HepG2 (cell line): ENCODE measurements around the gene PRRT1. TPM values are rescaled to one million over a fixed set of nuclear protein-coding genes. Genes with fewer than 3 reads are reported as not detected.
A peak's percentile ranks its signal among the peaks of the same experiment; 100 is the strongest.

Experiments used
- ATAC-seq: fragments of 200-7000 bp; cut with Tn5 transposase; 3 replicates; pipeline ENCODE4 v1.9.1; 2020; ENCODE audit warnings: mild to moderate bottlenecking, moderate library complexity
- BruUV-seq: library from RNA; stranded (reverse); fragments of 400-500 nt; replicated peaks from 2 replicates; lab custom pipeline; 2021; lab: Mats Ljungman, UMichigan
- CTCF ChIA-PET: fragments of 300-600 bp; formaldehyde crosslinking; extraction: SDS; loops from one replicate; lab custom pipeline; 2021; ENCODE audit warnings: low total read pairs, inconsistent platforms, low intra/inter-chr PET ratio; lab: Yijun Ruan, JAX
- POLR2A ChIA-PET: fragments of 350-600 bp; sonication (Branson Sonifier 250); formaldehyde crosslinking; loops from one replicate; lab custom pipeline; 2020; ENCODE audit warnings: antibody characterized with exemption, inconsistent platforms; lab: Yijun Ruan, JAX
- DNase-seq: peaks from one replicate; pipeline ENCODE4 v3.0.0-alpha.2; 2015; ENCODE audit warnings: low spot score
- FAIRE-seq: peaks from 3 replicates; lab custom pipeline; 2011; peaks lifted over from hg19 to GRCh38; lab: Jason Lieb, UNC
- H2AFZ ChIP-seq: one replicate; pipeline ENCODE4 v1.6.1; 2011; ENCODE audit warnings: low read length, inconsistent platforms
- H3K27ac ChIP-seq: fragments of 300-600 bp; 3 replicates; pipeline ENCODE4 v1.8.0; 2011; ENCODE audit warnings: mixed run types, mild to moderate bottlenecking, mixed read lengths, low read length, inconsistent platforms; ENCODE audit not compliant: insufficient read depth; ENCODE audit errors: extremely low read length
- H3K27me3 ChIP-seq, 2 experiments: fragments of 200-600 bp in 1 of 2; 2 replicates in 1 of 2; 3 replicates in 1 of 2; pipeline versions ENCODE4 v1.6.0 to v1.8.0; 2011; ENCODE audit warnings: low read length in 2 of 2, mild to moderate bottlenecking in 2 of 2, moderate library complexity in 2 of 2, inconsistent platforms in 1 of 2; ENCODE audit not compliant: insufficient read depth in 2 of 2, control insufficient read depth in 1 of 2
- H3K36me3 ChIP-seq, 2 experiments: fragments of 200-600 bp in 1 of 2; replicated peaks in 1 of 2; 2 replicates in 1 of 2; 3 replicates in 1 of 2; pipeline versions ENCODE4 v1.5.1 to v1.8.0; 2011; ENCODE audit warnings: low read length in 2 of 2, inconsistent platforms in 1 of 2; ENCODE audit not compliant: insufficient read depth in 2 of 2, control insufficient read depth in 1 of 2
- H3K4me1 ChIP-seq: 2 replicates; pipeline ENCODE4 v1.5.1; 2012; ENCODE audit warnings: low read length, inconsistent platforms; ENCODE audit not compliant: insufficient read depth
- H3K4me2 ChIP-seq: 2 replicates; pipeline ENCODE4 v1.6.0; 2011; ENCODE audit warnings: low read depth, low read length, inconsistent platforms
- H3K4me3 ChIP-seq, 3 experiments: fragments of 200-600 bp in 1 of 3; sonication (generic), shearing (Covaris generic) in 1 of 3; replicated peaks in 1 of 3; 2 replicates each; pipeline ENCODE4 v1.5.1; 2011 to 2016; ENCODE audit warnings: low read length in 3 of 3, inconsistent platforms in 2 of 3, low read depth in 2 of 3, mild to moderate bottlenecking in 2 of 3, control low read depth in 1 of 3, mixed read lengths in 1 of 3; ENCODE audit not compliant: insufficient read depth in 1 of 3
- H3K79me2 ChIP-seq: one replicate; pipeline ENCODE4 v1.6.1; 2011; ENCODE audit warnings: low read length, inconsistent platforms; ENCODE audit not compliant: insufficient read depth
- H3K9ac ChIP-seq: 2 replicates; pipeline ENCODE4 v1.6.0; 2011; ENCODE audit warnings: mild to moderate bottlenecking, low read depth, low read length, inconsistent platforms; ENCODE audit not compliant: insufficient read depth
- H3K9me3 ChIP-seq: 2 replicates; pipeline ENCODE4 v1.5.1; 2012; ENCODE audit warnings: mild to moderate bottlenecking, low read length
- H4K20me1 ChIP-seq: 2 replicates; pipeline ENCODE4 v1.6.0; 2011; ENCODE audit warnings: inconsistent platforms, mild to moderate bottlenecking, low read length, moderate library complexity; ENCODE audit not compliant: insufficient read depth
- CHD2 ChIP-seq: IDR thresholded peaks from 2 replicates; pipeline ENCODE4 v1.6.1; 2011; ENCODE audit warnings: low read depth, low read length, improper control_type of control experiment
- DNMT3B ChIP-seq: conservative IDR thresholded peaks from 2 replicates; pipeline ENCODE4 v1.6.1; 2016; ENCODE audit warnings: missing biosample characterization, control low read depth
- KAT8 ChIP-seq: IDR thresholded peaks from 2 replicates; pipeline ENCODE4 v1.6.1; 2016; ENCODE audit warnings: missing genetic modification reagents, missing compliant biosample characterization
- KLF9 ChIP-seq: IDR thresholded peaks from 2 replicates; pipeline ENCODE4 v1.6.1; 2016; ENCODE audit warnings: low read depth
- PAX8 ChIP-seq: sonication (generic); formaldehyde crosslinking; IDR thresholded peaks from 2 replicates; pipeline ENCODE4 v1.8.0; 2022; ENCODE audit warnings: mild to moderate bottlenecking, missing genetic modification reagents, borderline replicate concordance
- SIN3A ChIP-seq: IDR thresholded peaks from 2 replicates; pipeline ENCODE4 v1.6.1; 2011; ENCODE audit warnings: low read depth, mild to moderate bottlenecking, control low read depth, low read length, borderline replicate concordance
- STAT6 ChIP-seq: sonication (generic); formaldehyde crosslinking; IDR thresholded peaks from 2 replicates; pipeline ENCODE4 v1.4.0; 2020; ENCODE audit warnings: missing genetic modification reagents, mild to moderate bottlenecking, borderline replicate concordance
- TCF7 ChIP-seq: sonication (generic); IDR thresholded peaks from 2 replicates; pipeline ENCODE4 v1.6.1; 2016; ENCODE audit warnings: antibody characterized with exemption, low read depth
- TMF1 ChIP-seq: sonication (generic); formaldehyde crosslinking; IDR thresholded peaks from 2 replicates; pipeline ENCODE4 v1.8.1; 2022; ENCODE audit warnings: low read depth, missing genetic modification reagents
- ZBTB4 ChIP-seq: sonication (generic); formaldehyde crosslinking; IDR thresholded peaks from 2 replicates; pipeline ENCODE4 v1.4.0; 2020; ENCODE audit warnings: missing genetic modification reagents, mild to moderate bottlenecking, borderline replicate concordance
- ZFP41 ChIP-seq: sonication (generic); formaldehyde crosslinking; IDR thresholded peaks from 2 replicates; pipeline ENCODE4 v1.4.0; 2020; ENCODE audit warnings: mild to moderate bottlenecking, missing genetic modification reagents, borderline replicate concordance
- ZFP90 ChIP-seq: sonication (generic); formaldehyde crosslinking; IDR thresholded peaks from 2 replicates; pipeline ENCODE4 v1.8.0; 2022; ENCODE audit warnings: missing genetic modification reagents, mild to moderate bottlenecking, inconsistent platforms, borderline replicate concordance
- ZNF839 ChIP-seq: sonication (generic); formaldehyde crosslinking; IDR thresholded peaks from 2 replicates; pipeline ENCODE4 v1.4.0; 2020; ENCODE audit warnings: missing genetic modification reagents, mild to moderate bottlenecking, borderline replicate concordance
- WGBS: methylation state at CpG from one replicate; pipeline ENCODE4 v1.1.6; 2017; ENCODE audit warnings: low lambda C conversion rate; 5-methylcytosine and 5-hydroxymethylcytosine counted together
- in situ Hi-C: cut with HindIII; loops from 2 replicates; pipeline ENCODE4 v1.10.0; 2017; ENCODE audit warnings: low pct_unique_long_range_greater_than_20kb; ENCODE audit not compliant: extremely low pct_ligation_motif_present
- intact Hi-C: fragments of 100-400 bp; cut with micrococcal nuclease; formaldehyde crosslinking; loops from one replicate; pipeline ENCODE4 v1.10.0; 2022; ENCODE audit not compliant: unreplicated experiment
- polyA plus RNA-seq, 8 experiments: library from polyadenylated mRNA; depleted of rRNA in 3 of 8; stranded (reverse) in 7 of 8; unstranded in 1 of 8; fragments of >200 nt; fragmentation: Illumina TruSeq in 4 of 8; extraction: Trizol in 4 of 8; gene quantifications; 2 replicates each; pipeline versions ENCODE4 v1.2.1 to v1.2.3, GENCODE V29; 2011 to 2016; ENCODE audit warnings: low read depth in 4 of 8, missing spikeins in 1 of 8, mixed read lengths in 1 of 8; ENCODE audit not compliant: insufficient read depth in 1 of 8
- total RNA-seq, 5 experiments: library from RNA; depleted of rRNA; stranded (reverse); fragments of >200 nt; fragmentation: Illumina TruSeq; extraction: Trizol; gene quantifications; 2 replicates each; pipeline ENCODE4 v1.2.3, GENCODE V29; 2016; ENCODE audit warnings: low read depth in 1 of 5
- TF ChIP-seq, protein P1 (sequence below), 2 experiments: sonication (generic) in 1 of 2; formaldehyde crosslinking in 1 of 2; IDR thresholded peaks; 2 replicates each; pipeline versions ENCODE4 v1.4.0 to v1.6.1; 2018 to 2020; ENCODE audit warnings: missing genetic modification reagents in 2 of 2, borderline replicate concordance in 1 of 2, low read depth in 1 of 2, mild to moderate bottlenecking in 1 of 2, missing biosample characterization in 1 of 2

Gene PRRT1
- total and polyA plus RNA-seq, 2 of the 13 experiments (the other 11 are each of a cell fraction or from before 2014, with no cell fraction given), result 0.64 to 1.4 TPM

- Histone ChIP-seq H3K27me3 (no peaks in the 10 kb centered on the region; a peak in 1 of 5 replicates), H3K4me3 (peak within 1 kb of the TSS; percentile 96 to 98 (median 98)), H2AFZ (no peak within 1 kb of the TSS), H3K9ac (peak within 1 kb of the TSS; percentile 90), H3K36me3 (peaks cover 19 to 25% of the 10 kb centered on the region in 2 experiments; a peak in 4 of 5 replicates), H3K4me2 (peak within 1 kb of the TSS; percentile 98), H4K20me1 (no peaks in the 10 kb centered on the region), H3K79me2 (peaks cover 49% of the 10 kb centered on the region), H3K27ac (peak within 1 kb of the TSS; percentile 97), H3K9me3 (no peaks in the 10 kb centered on the region), H3K4me1 (peaks cover 54% of the 10 kb centered on the region)
- intact Hi-C loops, result loop anchor here (1.0 to 5.0 kb wide), 6 partner anchors 12 to 1089 kb away; partner anchors contain the start of genes ATF6B, PBX2 and PPT2
- FAIRE-seq (peak; percentile 99), ATAC-seq (peak; percentile 90), DNase-seq (peak; percentile 100)
- BruUV-seq, result no TSS peak
- WGBS, result under 1% methylated on average over 33 of the region's 33 CpGs
- in situ Hi-C loops, result no loop called here
- CTCF ChIA-PET, result interaction anchor here (0.9 kb wide), 1 partner anchor 59 kb away, joined by 3 read pairs; no protein-coding TSS in a partner anchor
- POLR2A ChIA-PET, result interaction anchor here (0.6 to 5.8 kb wide), 23 partner anchors 9 to 1093 kb away, joined by 3 to 127 read pairs (median 5); partner anchors contain the start of genes ATF6B, CFB, FKBPL and GPANK1
- TF ChIP-seq DNMT3B (peak; percentile 57; the same call in 1 of the 2 replicates), STAT6 (no peak), SIN3A (peak; percentile 75; the same call in 1 of the 2 replicates), TCF7 (peak; percentile 57; the same call in 1 of the 2 replicates), KAT8 (CRISPR knock-in tag) (peak; percentile 9; the same call in 1 of the 2 replicates), PAX8 (CRISPR knock-in tag) (no peak), KLF9 (0 out of 2 replicates have a peak, but pooled peaks have one; percentile 10), ZFP90 (CRISPR knock-in tag) (peak; percentile 17; the same call in 1 of the 2 replicates), ZNF839 (CRISPR knock-in tag) (0 out of 2 replicates have a peak, but pooled peaks have one; percentile 14), TMF1 (CRISPR knock-in tag) (no peak), CHD2 (peak; percentile 80), ZFP41 (CRISPR knock-in tag) (no peak), ZBTB4 (CRISPR knock-in tag) (peak; percentile 10; the same call in 1 of the 2 replicates)
- TF ChIP-seq, protein P1, sequence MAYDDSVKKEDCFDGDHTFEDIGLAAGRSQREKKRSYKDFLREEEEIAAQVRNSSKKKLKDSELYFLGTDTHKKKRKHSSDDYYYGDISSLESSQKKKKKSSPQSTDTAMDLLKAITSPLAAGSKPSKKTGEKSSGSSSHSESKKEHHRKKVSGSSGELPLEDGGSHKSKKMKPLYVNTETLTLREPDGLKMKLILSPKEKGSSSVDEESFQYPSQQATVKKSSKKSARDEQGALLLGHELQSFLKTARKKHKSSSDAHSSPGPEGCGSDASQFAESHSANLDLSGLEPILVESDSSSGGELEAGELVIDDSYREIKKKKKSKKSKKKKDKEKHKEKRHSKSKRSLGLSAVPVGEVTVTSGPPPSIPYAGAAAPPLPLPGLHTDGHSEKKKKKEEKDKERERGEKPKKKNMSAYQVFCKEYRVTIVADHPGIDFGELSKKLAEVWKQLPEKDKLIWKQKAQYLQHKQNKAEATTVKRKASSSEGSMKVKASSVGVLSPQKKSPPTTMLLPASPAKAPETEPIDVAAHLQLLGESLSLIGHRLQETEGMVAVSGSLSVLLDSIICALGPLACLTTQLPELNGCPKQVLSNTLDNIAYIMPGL (CRISPR knock-in tag; IDR thresholded peaks at IDR 0.05; ENCODE audit: borderline replicate concordance in 1 of 2, low read depth in 1 of 2), result peak in 1 of 2 experiments; percentile 15; a peak in 1 of 4 replicates
These were observed 26.2 kb upstream of the PRRT1 start, which contains the start of gene RNF5 for GRCh38 chr6:32177788-32178546. Gene RNF5 (plus strand): TSS chr6:32178405. CDS start chr6:32178512, 107 bp downstream.
